GM18867 (cell line): ENCODE data around the gene TBX3.
"Not testable (repeated sequence)": the region's sequence is repeated elsewhere in the genome, so short reads cannot be mapped to it uniquely, and the experiment has no call there.

Source experiments
- ATAC-seq: cut with Tn5 transposase; IDR thresholded peaks from one replicate; pipeline ENCODE4 v1.9.1; 2021; ENCODE audit warnings: mild to moderate bottlenecking, moderate library complexity; ENCODE audit not compliant: unreplicated experiment

TBX3 gene

GRCh38 chr12:114684098-114684869 is at the start of gene TBX3:
TSS of gene TBX3 (minus strand) at chr12:114684175. CDS start at chr12:114683200, 975 bp downstream.
- ATAC-seq: peak; percentile 86

- no peak for ATAC-seq
Measured at GRCh38 chr12:114732426-114733030, 48.6 kb upstream of the TBX3 start.

GRCh38 chr12:114729731-114730130 is 45.8 kb upstream of the TBX3 start:
- ATAC-seq: no peak

GRCh38 chr12:114726092-114726710 is 42.2 kb upstream of the TBX3 start:
- ATAC-seq: no peak

GRCh38 chr12:114722176-114722575 is 38.2 kb upstream of the TBX3 start:
- ATAC-seq: not testable (repeated sequence)

- ATAC-seq: no peak
Measured at GRCh38 chr12:114721266-114721665, 37.3 kb upstream of the TBX3 start.

- no peak for ATAC-seq
Measured at GRCh38 chr12:114713466-114714215, 29.7 kb upstream of the TBX3 start.

GRCh38 chr12:114711689-114712152 is 27.7 kb upstream of the TBX3 start:
- ATAC-seq: no peak

- ATAC-seq: no peak
Measured at GRCh38 chr12:114710151-114710550, 26.2 kb upstream of the TBX3 start.

GRCh38 chr12:114709112-114709511 is 25.1 kb upstream of the TBX3 start:
- no peak for ATAC-seq

- ATAC-seq: not testable (repeated sequence)
Measured at GRCh38 chr12:114708598-114708997, 24.6 kb upstream of the TBX3 start.

GRCh38 chr12:114704096-114704495 is 20.1 kb upstream of the TBX3 start:
- no peak for ATAC-seq

GRCh38 chr12:114703060-114703493 is 19.1 kb upstream of the TBX3 start:
- no peak for ATAC-seq

GRCh38 chr12:114702462-114702861 is 18.5 kb upstream of the TBX3 start:
- no peak for ATAC-seq

- ATAC-seq: no peak
Measured at GRCh38 chr12:114701553-114701952, 17.6 kb upstream of the TBX3 start.

GRCh38 chr12:114701104-114701414 is 17.1 kb upstream of the TBX3 start:
- no peak for ATAC-seq

GRCh38 chr12:114700392-114701103 is 16.6 kb upstream of the TBX3 start:
- no peak for ATAC-seq

- ATAC-seq: no peak
Measured at GRCh38 chr12:114698566-114699163, 14.7 kb upstream of the TBX3 start.

GRCh38 chr12:114697741-114698565 is 14.0 kb upstream of the TBX3 start:
- no peak for ATAC-seq
